Measurements from ENCODE around the gene AGAP2.

GRCh38 chr12:57718641-57719528 lies 19.7 kb downstream of the AGAP2 start:
- no peak for TF ChIP-seq CTCF (IDR thresholded peaks at IDR 0.05)
- TF ChIP-seq ATF6 (CRISPR knock-in tag; IDR thresholded peaks at IDR 0.05): no peak
- no peak for TF ChIP-seq ZNF263 (CRISPR knock-in tag; IDR thresholded peaks at IDR 0.05; ENCODE audit: low read depth)
